Measurements from ENCODE around the gene MTRF1L.

GRCh38 chr6:152954443-152954842 is 48.1 kb downstream of the MTRF1L start:
- TF ChIP-seq, protein P1, sequence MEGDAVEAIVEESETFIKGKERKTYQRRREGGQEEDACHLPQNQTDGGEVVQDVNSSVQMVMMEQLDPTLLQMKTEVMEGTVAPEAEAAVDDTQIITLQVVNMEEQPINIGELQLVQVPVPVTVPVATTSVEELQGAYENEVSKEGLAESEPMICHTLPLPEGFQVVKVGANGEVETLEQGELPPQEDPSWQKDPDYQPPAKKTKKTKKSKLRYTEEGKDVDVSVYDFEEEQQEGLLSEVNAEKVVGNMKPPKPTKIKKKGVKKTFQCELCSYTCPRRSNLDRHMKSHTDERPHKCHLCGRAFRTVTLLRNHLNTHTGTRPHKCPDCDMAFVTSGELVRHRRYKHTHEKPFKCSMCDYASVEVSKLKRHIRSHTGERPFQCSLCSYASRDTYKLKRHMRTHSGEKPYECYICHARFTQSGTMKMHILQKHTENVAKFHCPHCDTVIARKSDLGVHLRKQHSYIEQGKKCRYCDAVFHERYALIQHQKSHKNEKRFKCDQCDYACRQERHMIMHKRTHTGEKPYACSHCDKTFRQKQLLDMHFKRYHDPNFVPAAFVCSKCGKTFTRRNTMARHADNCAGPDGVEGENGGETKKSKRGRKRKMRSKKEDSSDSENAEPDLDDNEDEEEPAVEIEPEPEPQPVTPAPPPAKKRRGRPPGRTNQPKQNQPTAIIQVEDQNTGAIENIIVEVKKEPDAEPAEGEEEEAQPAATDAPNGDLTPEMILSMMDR (IDR thresholded peaks at IDR 0.05; ENCODE audit: borderline replicate concordance, extremely low read depth, low read length, poor library complexity, severe bottlenecking): no peak
- no peak for TF ChIP-seq EZH2 (IDR thresholded peaks at IDR 0.05; ENCODE audit: borderline replicate concordance, low read depth, low read length, severe bottlenecking)

Data from DND-41 (cell line).